Stomach (tissue), 9 donors: ENCODE results near the gene NUP98. TPM values are rescaled to one million over a fixed set of nuclear protein-coding genes. Genes with fewer than 3 reads are reported as not detected.
"Not testable (repeated sequence)": the region's sequence is repeated elsewhere in the genome, so short reads cannot be mapped to it uniquely, and the experiment has no call there.

Source experiments
- DNase-seq, 2 donors: peaks; one replicate each; pipeline versions ENCODE4 v3.0.0 to v3.0.0-alpha.2; 2013 to 2019
- H3K27ac ChIP-seq, 5 donors: fragments of 200-600 bp in 4 of 5; sonication (generic) in 4 of 5; one replicate each; pipeline ENCODE4 v1.5.1; 2013 to 2019; ENCODE audit warnings: mild to moderate bottlenecking in 1 of 5, moderate library complexity in 1 of 5
- H3K27me3 ChIP-seq, 3 donors: fragments of 200-600 bp; sonication (generic); one replicate each; pipeline ENCODE4 v1.5.1; 2017 to 2019; ENCODE audit warnings: mixed run types in 1 of 3
- H3K36me3 ChIP-seq, 4 donors: fragments of 200-600 bp; sonication (generic); 1 replicate in 3 of 4; 2 replicates in 1 of 4; pipeline ENCODE4 v1.5.1; 2016 to 2019
- H3K4me1 ChIP-seq, 4 donors: fragments of 200-600 bp; sonication (generic); one replicate each; pipeline ENCODE4 v1.5.1; 2016 to 2019
- H3K4me3 ChIP-seq, 4 donors: fragments of 200-600 bp; sonication (generic) in 3 of 4; one replicate each; pipeline ENCODE4 v1.5.1; 2016 to 2019; ENCODE audit warnings: mild to moderate bottlenecking in 1 of 4
- H3K9me3 ChIP-seq, 4 donors: fragments of 200-600 bp; sonication (generic); one replicate each; pipeline ENCODE4 v1.5.1; 2016 to 2019
- EP300 ChIP-seq: sonication (generic); formaldehyde crosslinking; IDR thresholded peaks from one replicate; pipeline ENCODE4 v1.6.1; 2017; ENCODE audit warnings: antibody characterized with exemption
- POLR2A ChIP-seq, 4 donors: fragments of 450-650 bp; IDR thresholded peaks; one replicate each; pipeline ENCODE4 v1.6.1; 2016; ENCODE audit warnings: antibody characterized with exemption in 4 of 4, control low read depth in 2 of 4, mild to moderate bottlenecking in 1 of 4, moderate library complexity in 1 of 4
- POLR2AphosphoS5 ChIP-seq, 3 donors: sonication (generic); formaldehyde crosslinking; IDR thresholded peaks; one replicate each; pipeline ENCODE4 v1.6.1; 2016; ENCODE audit warnings: antibody characterized with exemption in 3 of 3
- WGBS, 5 donors: extraction: QIAGEN DNeasy Blood & Tissue Kit in 3 of 5; methylation state at CpG; one replicate each; pipeline versions ENCODE4 v1.1.5 to v1.1.7; 2013 to 2018; 5-methylcytosine and 5-hydroxymethylcytosine counted together
- intact Hi-C: fragments of 100-400 bp; cut with DNase I; formaldehyde crosslinking; loops from one replicate; pipeline ENCODE4 v1.15.1; 2023; ENCODE audit warnings: low total_unique reads
- polyA plus RNA-seq, 3 donors: library from polyadenylated mRNA; stranded (reverse); fragments of 200-250 nt; gene quantifications; one replicate each; pipeline ENCODE4 v1.2.3, GENCODE V29; 2013
- total RNA-seq, 5 donors: library from RNA; depleted of rRNA; stranded (reverse); fragments of >200 nt; gene quantifications; one replicate each; pipeline versions ENCODE4 v1.1.0 to v1.2.3, GENCODE V29; 2014 to 2016
- TF ChIP-seq, protein P1 (sequence below), 7 experiments: fragments of 450-650 bp in 4 of 7; fragments of 200-600 bp in 3 of 7; sonication (generic) in 3 of 7; IDR thresholded peaks; one replicate each; pipeline ENCODE4 v1.5.1; 2016 to 2019; ENCODE audit warnings: antibody characterized with exemption in 7 of 7, control low read depth in 2 of 7, mild to moderate bottlenecking in 1 of 7
- donor health status: healthy with polysubstance abuse.
- donor health status: Bipolar disorder and iron deficiency.
- donor health status: healthy.

Gene NUP98
- total and polyA plus RNA-seq, 8 donors, result 16.2 to 132 (median 54.9) TPM

DNA sequence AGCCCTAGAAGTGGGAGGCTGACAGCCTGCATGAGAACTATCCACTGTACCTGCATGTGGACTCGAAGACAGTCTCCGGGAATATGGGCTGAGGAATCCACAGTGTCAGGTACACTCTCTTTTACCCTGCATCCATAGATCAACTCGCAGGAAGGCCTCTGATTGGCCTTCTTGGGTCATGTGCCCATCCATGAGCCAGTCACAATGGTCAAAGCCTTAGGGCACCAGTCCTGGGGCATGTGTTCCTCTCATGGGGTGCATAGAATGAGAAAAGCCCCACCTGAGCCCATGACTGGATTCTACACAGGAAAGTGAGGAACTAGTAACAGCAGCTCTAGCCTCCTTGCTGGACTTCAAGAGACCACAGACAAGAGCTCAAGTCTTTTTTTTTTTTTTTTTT, 141.8 kb downstream of the NUP98 start:
- H3K36me3 ChIP-seq, result no peaks in the 10 kb centered on the region
- H3K9me3 ChIP-seq, result no peaks in the 10 kb centered on the region
- no peak overlapping the region for H3K4me3 ChIP-seq
- no peak for DNase-seq
- TF ChIP-seq EP300 (no peak), POLR2A (IDR thresholded peaks at IDR 0.05) (no peak), POLR2AphosphoS5 (IDR thresholded peaks at IDR 0.05) (no peak)
- TF ChIP-seq, protein P1, sequence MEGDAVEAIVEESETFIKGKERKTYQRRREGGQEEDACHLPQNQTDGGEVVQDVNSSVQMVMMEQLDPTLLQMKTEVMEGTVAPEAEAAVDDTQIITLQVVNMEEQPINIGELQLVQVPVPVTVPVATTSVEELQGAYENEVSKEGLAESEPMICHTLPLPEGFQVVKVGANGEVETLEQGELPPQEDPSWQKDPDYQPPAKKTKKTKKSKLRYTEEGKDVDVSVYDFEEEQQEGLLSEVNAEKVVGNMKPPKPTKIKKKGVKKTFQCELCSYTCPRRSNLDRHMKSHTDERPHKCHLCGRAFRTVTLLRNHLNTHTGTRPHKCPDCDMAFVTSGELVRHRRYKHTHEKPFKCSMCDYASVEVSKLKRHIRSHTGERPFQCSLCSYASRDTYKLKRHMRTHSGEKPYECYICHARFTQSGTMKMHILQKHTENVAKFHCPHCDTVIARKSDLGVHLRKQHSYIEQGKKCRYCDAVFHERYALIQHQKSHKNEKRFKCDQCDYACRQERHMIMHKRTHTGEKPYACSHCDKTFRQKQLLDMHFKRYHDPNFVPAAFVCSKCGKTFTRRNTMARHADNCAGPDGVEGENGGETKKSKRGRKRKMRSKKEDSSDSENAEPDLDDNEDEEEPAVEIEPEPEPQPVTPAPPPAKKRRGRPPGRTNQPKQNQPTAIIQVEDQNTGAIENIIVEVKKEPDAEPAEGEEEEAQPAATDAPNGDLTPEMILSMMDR (IDR thresholded peaks at IDR 0.05), result no peak
- H3K4me1 ChIP-seq, result no peaks in the 10 kb centered on the region
- peaks cover 0 to 3% (median 0%) of the 10 kb centered on the region in 3 donors for H3K27me3 ChIP-seq
- no peak overlapping the region for H3K27ac ChIP-seq
- 87 to 93% (median 91%) methylated on average over 3 of the region's 3 CpGs for WGBS, 5 donors
- intact Hi-C loops, result no loop called here

DNA sequence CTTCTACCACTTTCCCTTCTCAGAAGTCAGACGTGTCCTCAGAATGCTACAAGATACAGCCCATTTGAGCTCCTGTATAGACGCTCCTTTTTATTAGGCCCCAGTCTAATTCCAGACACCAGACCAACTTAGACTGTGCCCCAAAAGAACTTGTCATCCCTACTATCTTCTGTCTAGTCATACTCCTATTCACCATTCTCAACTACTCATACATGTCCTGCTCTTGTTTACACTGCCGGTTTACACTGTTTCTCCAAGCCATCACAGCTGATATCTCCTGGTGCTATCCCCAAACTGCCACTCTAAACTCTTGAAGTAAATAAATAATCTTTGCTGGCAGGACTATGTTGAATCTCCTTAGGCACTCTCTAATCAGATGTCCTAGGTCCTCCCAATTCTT, 144.8 kb downstream of the NUP98 start:
- H3K4me1 ChIP-seq, DNase-seq, H3K9me3 ChIP-seq, H3K4me3 ChIP-seq, intact Hi-C loops, H3K27ac ChIP-seq, H3K36me3 ChIP-seq: not testable (repeated sequence)
- 77 to 98% (median 92%) methylated on average over 2 to 3 of the region's 3 CpGs for WGBS, 5 donors
- peaks cover 0 to 11% (median 0%) of the 10 kb centered on the region in 3 donors for H3K27me3 ChIP-seq

DNA sequence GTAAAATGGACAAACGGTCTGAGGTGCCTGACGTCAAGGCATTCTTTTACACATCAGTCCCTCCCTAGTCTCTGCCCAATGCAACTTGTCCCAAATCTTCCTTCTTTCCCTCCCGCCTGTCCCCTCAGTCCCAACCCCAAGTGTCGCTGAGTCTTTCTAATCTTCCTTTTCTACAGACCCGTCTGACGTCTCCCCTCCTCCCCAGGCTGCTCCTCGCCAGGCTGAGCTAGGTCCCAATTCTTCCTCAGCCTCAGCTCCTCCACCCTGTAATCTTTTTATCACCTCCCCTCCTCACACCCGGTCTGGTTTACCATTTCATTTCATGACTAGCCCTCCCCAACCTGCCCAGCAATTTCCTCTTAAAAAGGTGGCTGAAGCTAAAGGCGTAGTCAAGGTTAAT, 148.0 kb downstream of the NUP98 start:
- H3K36me3 ChIP-seq, H3K4me1 ChIP-seq, intact Hi-C loops, DNase-seq, H3K27ac ChIP-seq, H3K4me3 ChIP-seq, H3K9me3 ChIP-seq: not testable (repeated sequence)
- WGBS, 5 donors, result 21 to 43% (median 27%) methylated on average over 9 of the region's 9 CpGs
- H3K27me3 ChIP-seq, result peaks cover 0 to 11% (median 4%) of the 10 kb centered on the region in 3 donors

DNA sequence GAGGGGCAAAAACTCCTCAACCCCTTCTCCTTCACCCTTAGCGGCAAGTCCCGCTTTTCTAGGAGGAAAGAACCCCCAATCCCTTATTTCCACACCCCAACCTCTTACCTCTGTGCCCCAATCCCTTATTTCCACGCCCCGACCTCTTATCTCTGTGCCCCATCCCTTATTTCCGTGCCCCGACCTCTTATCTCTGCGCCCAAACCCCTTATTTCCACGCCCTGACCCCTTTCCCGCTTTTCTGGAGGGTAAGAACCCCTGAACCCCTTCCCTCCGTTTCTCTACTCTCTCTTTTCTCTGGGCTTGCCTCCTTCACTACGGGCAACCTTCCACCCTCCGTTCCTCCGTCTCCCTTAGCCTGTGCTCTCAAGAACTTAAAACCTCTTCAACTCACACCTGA, 148.5 kb downstream of the NUP98 start:
- H3K27ac ChIP-seq, H3K4me3 ChIP-seq, H3K4me1 ChIP-seq, DNase-seq, H3K36me3 ChIP-seq, intact Hi-C loops, H3K9me3 ChIP-seq: not testable (repeated sequence)
- H3K27me3 ChIP-seq, result peaks cover 0 to 11% (median 4%) of the 10 kb centered on the region in 3 donors
- 58 to 74% (median 64%) methylated on average over 11 to 13 of the region's 13 CpGs for WGBS, 5 donors

DNA sequence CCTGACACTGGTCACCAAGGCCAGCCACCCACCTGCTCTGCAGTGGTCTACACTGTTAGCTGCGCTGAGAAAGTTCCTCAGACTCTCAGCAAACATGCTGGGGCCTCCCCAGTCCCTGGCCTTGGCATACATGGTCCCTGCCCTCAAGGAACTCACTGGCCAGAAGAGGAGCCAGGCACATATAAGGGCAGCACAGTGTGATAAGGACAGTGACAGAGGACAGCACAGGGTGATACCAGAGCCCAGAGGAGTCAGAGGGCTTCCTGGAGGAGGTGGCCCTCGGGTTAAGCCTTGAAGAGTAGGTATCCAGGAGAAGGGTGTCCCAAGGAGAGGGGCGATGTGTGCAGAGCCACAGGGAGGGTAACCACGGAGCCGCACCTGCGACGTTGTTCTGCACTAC, 151.8 kb downstream of the NUP98 start:
- 72 to 87% (median 83%) methylated on average over 7 of the region's 7 CpGs for WGBS, 5 donors
- intact Hi-C loops, result no loop called here

DNA sequence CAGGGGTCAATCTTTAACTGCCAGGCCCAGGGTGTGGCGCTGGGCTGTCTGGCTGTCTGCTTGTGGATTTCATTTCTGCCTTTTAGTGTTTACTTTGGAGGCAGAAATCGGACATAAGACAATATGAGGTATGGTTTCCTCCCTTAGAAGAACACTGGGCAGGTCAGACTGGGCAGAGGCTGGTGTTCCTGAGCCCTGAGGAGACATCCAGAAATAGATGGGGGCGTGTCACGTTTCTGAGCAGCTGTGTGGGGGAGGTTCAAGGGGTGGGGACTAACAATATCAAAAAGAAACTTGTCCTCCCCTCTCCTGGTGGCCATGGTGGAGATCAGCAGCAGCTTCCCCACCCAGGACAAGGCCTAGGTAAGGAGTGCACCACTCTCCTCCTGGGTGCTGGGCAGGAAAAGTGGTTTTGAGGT, 152.5 kb downstream of the NUP98 start, which contains the start of gene ART1:
ART1 (plus strand) TSS at position 312 of the 419 bp plus-strand sequence. CDS start 14,086 bp downstream, outside the sequence.
- no peaks in the 10 kb centered on the region for H3K9me3 ChIP-seq
- no peak for DNase-seq
- intact Hi-C loops, result no loop called here
- H3K27ac ChIP-seq, result no peak within 1 kb of the TSS
- peaks cover 0 to 31% (median 4%) of the 10 kb centered on the region in 3 donors for H3K27me3 ChIP-seq
- H3K4me3 ChIP-seq, result no peak within 1 kb of the TSS
- TF ChIP-seq EP300 (no peak), POLR2AphosphoS5 (IDR thresholded peaks at IDR 0.05) (no peak)
- TF ChIP-seq, protein P1 (IDR thresholded peaks at IDR 0.05), result no peak
- 56 to 70% (median 65%) methylated on average over 4 of the region's 4 CpGs for whole genome bisulfite sequencing, 5 donors
- H3K36me3 ChIP-seq, result no peaks in the 10 kb centered on the region
- peaks cover 11 to 21% (median 18%) of the 10 kb centered on the region in 4 donors for H3K4me1 ChIP-seq

More for the DNA sequence above, 151.8 kb downstream of the NUP98 start:
- Histone ChIP-seq H3K4me3 (no peak overlapping the region), H3K36me3 (no peaks in the 10 kb centered on the region), H3K4me1 (peaks cover 11 to 21% (median 18%) of the 10 kb centered on the region in 4 donors), H3K27ac (no peak overlapping the region), H3K27me3 (peaks cover 0 to 31% (median 4%) of the 10 kb centered on the region in 3 donors), H3K9me3 (no peaks in the 10 kb centered on the region)
- no peak for DNase-seq
- TF ChIP-seq EP300, result no peak
- TF ChIP-seq, protein P1 (IDR thresholded peaks at IDR 0.05), result no peak
- no peak for TF ChIP-seq POLR2AphosphoS5 (IDR thresholded peaks at IDR 0.05)
- TF ChIP-seq POLR2A (IDR thresholded peaks at IDR 0.05), result no peak

DNA sequence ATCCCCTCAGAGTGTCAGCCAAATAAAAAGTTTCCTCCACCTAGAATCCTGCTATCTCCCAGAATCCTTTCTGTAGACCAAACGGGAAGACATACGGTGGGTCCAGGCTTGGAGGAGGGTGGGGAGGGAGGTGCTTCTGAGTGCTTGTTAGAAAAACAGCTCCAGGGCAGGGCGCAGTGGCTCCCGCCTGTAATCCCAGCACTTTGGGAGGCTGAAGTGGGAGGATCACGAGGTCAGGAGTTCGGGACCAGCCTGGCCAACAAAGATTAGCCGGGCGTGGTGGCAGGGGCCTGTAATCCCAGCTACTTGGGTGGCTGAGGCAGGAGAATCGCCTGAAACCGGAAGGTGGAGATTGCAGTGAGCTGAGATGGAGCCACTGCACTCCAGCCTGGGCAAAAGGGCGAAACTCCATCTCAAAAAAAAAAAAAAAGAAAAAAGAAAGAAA, 154.2 kb downstream of the NUP98 start:
- DNase-seq, result peak in 1 of 2 donors; percentile 21
- peak overlapping the region in 3 of 4 donors; percentile 47 to 64 (median 51) for H3K4me3 ChIP-seq

More for the DNA sequence above, 154.2 kb downstream of the NUP98 start:
- intact Hi-C loops, H3K36me3 ChIP-seq, H3K9me3 ChIP-seq, H3K27ac ChIP-seq: not testable (repeated sequence)
- H3K4me1 ChIP-seq, result peaks cover 11 to 21% (median 18%) of the 10 kb centered on the region in 4 donors
- WGBS, 5 donors, result 29 to 48% (median 36%) methylated on average over 11 of the region's 11 CpGs
- H3K27me3 ChIP-seq, result peaks cover 0 to 20% (median 4%) of the 10 kb centered on the region in 3 donors
